Stimulated activated naive CD8-positive, alpha-beta T cell treated with anti-CD3 and anti-CD28 coated beads, Interleukin-15, Interleukin-2, amounts not matched to agents 100 U/mL and 50 U/mL, for 24 hours (primary cell): ENCODE results near the gene HLA-DPB1.

Experiments
- ATAC-seq: fragments of 150-1000 bp; cut with Tn5 transposase; one replicate; pipeline ENCODE4 v1.10.0; 2021
- DNase-seq: peaks from one replicate; pipeline ENCODE4 v3.0.0; 2021

The HLA-DPB1 gene

GRCh38 chr6:33136310-33136900 lies 60.6 kb downstream of the HLA-DPB1 start:
- DNase-seq (no peak), ATAC-seq (no peak)
